Midbrain (tissue), 1 donor: Measurements from ENCODE around the gene RAB20.
"Not testable (repeated sequence)": the region's sequence is repeated elsewhere in the genome, so short reads cannot be mapped to it uniquely, and the experiment has no call there.

Experiments used
- DNase-seq: peaks from one replicate; lab custom pipeline; 2025; lab: John Stamatoyannopoulos, UW

The RAB20 gene, protein sequence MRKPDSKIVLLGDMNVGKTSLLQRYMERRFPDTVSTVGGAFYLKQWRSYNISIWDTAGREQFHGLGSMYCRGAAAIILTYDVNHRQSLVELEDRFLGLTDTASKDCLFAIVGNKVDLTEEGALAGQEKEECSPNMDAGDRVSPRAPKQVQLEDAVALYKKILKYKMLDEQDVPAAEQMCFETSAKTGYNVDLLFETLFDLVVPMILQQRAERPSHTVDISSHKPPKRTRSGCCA

DNA sequence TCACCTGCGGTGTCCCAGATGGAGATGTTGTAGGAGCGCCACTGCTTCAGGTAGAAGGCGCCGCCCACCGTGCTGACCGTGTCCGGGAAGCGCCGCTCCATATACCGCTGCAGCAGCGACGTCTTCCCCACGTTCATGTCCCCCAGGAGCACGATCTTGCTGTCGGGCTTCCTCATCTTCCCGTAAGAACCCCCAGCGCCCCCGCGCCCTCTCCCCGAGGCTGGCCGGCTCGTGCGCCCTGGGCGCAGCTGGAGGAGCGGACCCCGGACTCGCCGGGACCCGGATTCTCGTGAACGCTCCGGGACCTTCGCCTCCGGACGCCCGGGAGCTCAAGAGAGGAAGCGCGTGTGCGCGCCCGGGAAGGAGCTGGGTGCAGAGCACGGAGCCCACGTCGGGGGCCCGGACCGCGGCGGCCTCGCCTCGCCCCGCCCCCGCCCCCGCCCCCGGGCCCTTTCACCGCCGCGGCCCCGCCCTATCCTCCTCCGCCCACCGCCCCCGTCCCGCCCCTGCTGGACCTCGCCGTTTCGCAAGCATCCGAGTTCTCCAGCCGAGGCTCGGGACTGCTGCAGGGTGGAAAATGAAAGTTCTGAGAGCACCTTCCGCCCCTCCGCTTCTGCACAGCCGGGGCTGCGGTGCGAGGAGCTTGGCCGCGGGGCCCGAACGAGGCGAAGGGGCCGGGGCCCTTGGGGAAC is at the start of gene RAB20:
Gene RAB20, minus strand, starts transcription at position 379 of the 692 bp plus-strand sequence. Its CDS starts 203 bp downstream, at position 176.
- DNase-seq: peak; percentile 56

DNA sequence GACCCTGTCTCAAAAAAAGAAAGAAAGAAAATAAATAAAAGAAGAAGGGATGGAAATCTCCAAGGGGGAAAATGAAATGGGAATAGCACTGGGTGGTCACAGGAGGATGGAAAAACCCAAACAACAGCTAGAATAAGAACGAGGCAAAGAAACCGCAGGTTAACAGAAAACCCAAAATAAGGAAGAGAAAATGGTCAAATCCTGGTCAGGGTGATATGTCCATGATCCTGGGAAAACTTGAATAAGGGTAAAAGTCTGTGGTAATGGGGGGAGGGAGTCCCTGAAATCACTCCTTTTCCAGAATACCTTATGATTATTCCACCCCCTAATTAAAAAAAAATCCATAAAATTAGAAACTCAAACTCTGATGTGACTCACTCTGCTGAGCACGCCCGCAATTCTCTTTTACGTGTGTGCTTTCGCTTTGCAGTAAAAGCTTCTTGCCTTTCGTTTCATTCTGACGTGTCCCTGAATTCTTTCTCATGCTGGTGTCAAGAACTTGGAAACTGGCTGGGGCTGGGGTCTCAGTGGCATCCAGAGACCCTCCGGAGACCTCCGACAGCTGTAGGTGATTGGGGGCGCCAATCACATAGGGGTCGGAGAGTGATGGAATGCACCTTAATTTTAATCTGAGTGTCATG is 49.6 kb upstream of the RAB20 start:
- no peak for DNase-seq

DNA sequence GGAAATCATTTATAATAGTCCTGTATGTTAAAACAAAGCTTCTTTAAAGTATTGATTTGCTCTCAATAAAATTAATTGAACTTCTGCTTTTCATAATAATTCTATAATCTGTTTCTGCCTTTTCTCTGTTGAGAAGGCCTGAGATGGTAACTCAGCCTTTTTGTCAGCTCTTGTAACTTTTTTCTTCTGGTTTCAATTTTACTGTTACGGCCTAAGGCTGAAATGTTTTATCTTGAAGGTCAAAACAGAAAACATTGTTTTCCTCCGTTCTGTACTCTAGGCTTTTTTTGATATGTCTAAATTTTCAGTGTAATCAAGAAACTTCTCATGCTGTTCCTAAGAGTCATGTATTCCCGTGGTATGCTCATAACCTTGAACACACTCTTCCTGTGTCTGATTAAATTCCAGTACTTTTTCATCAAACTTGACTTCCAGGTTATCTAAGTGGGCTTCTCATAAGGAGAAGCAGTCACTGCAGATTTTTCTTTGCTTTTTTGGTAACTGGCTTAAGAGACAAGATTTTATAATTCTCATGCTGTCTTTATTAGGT is 46.2 kb upstream of the RAB20 start:
- no peak for DNase-seq

DNA sequence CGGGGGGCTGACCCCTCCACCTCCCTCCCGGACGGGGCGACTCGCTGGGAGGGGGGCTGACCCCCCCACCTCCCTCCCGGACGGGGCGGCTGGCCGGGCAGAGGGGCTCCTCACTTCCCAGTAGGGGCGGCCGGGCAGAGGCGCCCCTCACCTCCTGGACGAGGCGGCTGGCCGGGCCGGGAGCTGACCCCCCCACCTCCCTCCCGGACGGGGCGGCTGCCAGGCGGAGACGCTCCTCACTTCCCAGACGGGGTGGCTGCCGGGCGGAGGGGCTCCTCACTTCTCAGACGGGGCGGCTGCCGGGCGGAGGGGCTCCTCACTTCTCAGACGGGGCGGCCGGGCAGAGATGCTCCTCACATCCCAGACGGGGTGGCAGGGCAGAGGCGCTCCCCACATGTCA is 44.8 kb upstream of the RAB20 start:
- not testable (repeated sequence) for DNase-seq

DNA sequence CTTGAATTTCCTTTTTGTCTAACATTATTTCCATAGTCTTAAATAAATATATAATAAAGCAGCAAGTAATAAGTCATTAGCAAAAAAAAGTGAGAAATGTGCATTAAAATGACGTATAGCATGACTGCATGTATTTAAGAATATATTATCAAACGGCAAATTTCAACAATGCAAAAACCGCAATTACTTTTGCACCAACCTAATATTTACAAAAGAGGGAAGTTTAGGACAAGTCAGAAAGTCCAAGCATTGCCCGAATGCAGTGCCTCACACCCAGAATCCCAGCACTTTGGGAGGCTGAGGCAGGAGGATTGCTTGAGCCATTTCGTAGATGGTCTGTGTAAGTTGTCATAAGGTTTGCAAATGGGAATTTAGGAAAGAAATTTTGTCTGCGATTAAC is 43.6 kb upstream of the RAB20 start:
- no peak for DNase-seq

DNA sequence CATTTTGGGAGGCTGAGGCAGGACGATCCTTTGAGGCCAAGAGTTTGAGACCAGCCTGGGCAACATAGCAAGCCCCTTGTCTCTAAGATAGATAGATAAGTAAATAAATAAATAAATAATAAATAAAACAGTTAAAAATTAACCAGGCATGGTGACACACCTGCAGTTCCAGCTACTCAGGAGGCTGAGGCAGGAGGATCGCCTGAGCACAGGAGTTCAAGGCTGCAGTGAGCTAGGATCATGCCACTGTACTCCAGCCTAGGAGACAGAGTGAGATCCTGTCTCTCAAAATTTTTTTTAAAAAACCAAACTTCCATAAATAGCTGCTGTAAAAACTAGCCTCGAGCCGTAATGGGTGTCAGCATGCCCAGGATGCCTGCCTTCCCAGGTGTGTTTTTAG is 39.5 kb upstream of the RAB20 start:
- no peak for DNase-seq

DNA sequence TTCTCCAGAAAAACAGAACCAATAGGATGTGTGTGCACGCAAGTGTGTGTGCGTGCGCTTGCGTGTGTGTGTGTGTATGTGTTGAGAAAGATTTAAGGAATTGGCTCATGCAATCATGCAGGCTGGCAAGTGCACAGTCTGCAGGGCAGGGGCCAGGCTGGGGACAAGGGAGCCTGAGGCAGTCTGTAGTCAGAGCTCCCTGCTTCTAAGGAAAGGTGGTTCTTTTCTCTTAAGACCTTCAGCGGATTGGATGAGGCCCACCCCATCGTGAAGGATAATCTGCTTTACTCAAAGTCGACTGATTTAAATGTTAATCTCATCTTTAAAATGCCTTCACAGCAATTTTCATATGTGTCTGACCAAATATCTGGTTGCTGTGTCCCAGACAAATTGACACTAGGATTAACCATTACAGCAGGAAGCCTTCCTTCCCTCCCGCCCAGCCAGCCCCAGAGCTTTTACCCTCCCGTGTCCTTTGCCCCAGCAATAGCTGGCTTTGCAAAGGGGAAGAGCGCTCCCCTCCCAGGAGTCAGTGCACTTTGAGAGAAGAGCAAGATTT is 38.8 kb upstream of the RAB20 start:
- no peak for DNase-seq

DNA sequence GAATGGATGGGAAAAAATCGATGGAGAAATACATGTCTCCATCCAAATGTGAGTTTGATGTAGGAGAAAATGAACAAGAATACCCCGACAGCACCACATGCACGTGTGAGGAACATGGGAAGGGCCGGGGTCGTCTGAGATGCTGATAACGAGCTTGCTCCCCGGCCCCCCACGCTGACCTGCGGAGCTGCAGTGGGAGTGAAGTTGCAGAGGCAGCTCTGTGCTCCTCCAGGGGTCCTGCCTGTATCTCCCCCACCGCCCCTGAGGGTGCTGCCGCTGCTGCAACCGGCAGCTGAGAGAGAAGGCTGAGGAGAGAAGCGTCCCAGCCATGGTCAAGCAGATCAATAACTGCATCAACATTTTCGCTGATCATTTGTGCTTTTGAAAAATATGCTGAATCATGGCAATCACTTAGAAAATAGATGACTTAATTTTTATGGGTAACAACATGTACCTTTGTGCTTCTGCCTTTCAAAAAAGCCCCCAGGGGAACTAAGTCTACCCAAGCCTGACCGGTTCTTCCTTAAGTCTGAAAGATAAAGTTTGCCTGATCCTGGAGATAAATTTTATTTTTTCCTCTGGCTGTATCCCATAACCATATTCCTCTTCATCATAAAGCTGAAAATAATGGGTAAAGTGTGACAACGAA is 35.6 kb upstream of the RAB20 start:
- no peak for DNase-seq

DNA sequence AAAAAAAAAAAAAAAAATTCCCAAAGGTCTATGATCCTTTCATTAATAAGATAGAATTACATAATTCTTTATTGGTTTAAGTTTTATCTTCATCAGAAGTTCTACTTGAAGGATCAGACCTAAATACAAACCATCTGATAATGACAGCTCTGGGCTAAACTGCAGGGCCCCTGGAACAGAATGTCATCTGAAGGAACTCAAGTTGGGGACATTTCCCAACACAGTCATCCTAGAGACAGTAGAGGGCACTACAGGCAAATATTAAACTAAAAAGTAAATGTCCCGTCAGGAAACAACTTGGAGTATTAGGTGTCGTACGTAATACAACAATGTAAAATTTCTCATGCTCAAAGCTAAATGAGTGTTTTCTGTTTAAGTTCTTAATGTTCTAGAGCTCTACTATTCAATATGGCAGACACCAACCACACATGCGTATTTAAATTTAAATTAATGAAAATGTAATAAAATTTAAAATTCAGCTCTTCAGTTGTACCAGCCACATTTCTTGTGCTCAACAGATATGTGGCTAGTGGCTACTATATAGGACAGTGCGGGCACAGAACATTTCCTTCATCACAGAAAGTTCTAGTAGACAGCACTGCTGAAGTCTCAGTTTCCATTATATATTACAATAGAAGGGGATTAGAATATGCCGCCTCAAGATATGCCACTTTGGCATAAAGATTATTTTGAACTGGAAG is 32.1 kb upstream of the RAB20 start:
- peak; percentile 72 for DNase-seq

DNA sequence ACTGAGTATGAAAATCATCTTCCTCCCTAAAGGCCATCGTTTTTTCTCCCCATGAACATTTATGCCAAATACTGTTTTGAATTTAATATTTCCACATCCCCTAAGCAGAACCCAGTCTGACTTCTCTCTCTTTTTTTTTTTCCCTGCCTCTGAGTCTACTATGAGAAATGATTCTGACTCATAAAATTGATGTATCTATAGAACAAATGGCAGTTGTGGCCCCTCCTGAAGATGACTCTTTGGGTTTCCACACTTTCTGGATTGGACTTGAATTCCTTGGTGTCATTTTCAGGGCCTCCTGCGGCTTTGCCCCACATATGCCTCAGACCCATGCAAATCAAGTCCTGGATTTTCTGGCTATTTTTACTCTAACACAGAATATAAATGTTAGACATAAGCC is 31.1 kb upstream of the RAB20 start:
- DNase-seq: no peak

DNA sequence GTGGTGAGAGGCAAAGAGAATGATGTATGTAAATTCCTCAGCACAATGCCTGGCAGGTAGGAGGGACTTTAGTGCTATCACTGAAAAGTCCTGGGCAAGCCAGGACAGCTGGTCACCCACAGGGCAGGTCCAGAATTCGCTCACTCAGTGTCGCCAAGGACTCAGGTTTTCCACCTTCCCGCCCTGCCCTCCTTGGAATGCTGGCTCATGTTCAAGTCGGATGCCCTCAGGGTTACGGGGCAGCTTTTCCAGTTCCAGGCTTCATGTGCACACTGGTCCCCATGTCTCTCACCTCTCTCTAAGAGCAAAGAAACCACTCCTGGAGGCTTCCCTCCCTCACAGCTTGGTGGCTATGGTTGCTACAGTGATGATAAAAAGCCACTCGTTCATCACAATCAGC is 29.1 kb upstream of the RAB20 start:
- DNase-seq: no peak

DNA sequence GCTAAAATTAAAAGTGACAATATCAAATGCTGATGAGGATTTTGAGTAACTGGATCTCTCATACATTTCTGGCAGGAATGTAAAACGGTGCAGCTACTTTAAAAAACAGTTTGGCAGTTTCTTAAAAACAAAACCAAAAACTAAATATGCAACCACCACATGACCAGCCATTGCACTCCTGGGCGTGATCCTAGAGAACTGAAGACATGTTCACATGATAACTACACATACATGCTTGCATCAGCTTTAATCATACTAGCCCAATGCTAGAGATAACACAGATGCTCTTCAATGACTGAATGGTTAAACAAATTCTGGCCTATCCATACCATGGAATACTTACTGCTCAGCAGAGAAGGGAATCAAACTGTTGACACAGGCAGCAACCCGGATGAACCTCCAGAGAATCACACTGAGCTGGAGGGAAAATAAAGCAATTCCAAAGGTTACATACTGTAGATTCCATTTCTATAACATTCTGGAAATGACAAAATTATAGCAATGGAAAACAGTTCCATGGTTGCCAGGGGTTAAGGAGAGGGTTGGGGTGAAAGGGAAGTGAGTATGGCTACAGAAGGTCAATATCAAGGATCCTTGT is 28.4 kb upstream of the RAB20 start:
- DNase-seq: no peak

DNA sequence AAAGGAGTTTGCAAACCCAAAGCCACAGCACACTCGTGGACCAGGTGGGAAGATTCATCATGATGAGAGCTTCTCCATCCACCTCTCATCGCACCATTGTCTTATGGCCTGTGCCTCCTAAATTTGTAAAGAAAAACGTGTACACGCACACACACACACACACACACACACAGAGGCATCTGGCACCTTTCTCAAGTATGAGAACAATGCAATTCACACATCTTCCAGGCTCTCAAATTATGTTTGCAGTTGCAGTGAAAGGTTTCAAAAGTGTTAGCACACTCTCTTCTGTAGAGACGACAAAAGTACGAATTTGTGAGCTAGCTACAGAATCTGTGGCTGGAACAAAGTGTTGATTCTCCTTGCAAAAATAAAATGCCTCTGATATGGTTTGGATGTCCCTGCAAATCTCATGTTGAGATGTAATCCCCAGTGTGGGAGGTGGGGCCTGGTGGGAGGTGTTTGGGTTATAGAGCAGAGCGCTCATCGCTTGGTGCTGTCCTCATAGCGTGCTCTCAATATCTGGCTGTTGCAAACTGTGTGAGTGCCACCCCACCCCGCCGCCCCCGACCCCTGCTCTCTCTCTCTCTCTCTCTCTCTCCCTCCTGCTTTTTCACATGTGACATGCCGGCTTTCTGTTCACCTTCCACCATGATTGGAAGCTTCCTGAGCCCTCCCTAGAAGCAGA is 21.8 kb upstream of the RAB20 start:
- DNase-seq: no peak

DNA sequence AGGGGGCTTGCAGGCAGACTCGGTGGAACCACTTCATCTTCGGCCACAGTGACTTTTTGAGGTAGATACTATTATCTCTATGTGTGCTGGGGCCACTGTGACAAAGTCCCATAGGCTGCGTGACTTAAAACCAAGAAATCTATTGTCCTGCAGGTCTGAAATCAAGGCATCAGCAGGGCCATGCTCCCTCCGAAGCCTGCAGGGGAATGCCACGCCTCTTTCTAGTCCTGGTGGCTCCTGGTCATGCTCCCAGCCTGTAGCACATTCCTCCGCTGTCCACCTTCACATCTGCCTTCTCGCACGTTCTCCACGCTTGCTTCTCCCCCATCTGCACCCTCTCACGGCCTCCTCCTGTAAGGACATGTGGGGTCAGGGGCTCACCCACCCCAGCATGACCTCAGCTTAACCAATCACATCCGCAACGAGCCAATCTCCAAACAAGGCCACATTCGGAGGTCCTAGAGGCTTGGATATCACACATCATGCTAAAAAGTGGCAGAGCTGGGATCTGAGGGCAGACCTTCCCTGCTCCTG is 21.0 kb upstream of the RAB20 start:
- DNase-seq: no peak

DNA sequence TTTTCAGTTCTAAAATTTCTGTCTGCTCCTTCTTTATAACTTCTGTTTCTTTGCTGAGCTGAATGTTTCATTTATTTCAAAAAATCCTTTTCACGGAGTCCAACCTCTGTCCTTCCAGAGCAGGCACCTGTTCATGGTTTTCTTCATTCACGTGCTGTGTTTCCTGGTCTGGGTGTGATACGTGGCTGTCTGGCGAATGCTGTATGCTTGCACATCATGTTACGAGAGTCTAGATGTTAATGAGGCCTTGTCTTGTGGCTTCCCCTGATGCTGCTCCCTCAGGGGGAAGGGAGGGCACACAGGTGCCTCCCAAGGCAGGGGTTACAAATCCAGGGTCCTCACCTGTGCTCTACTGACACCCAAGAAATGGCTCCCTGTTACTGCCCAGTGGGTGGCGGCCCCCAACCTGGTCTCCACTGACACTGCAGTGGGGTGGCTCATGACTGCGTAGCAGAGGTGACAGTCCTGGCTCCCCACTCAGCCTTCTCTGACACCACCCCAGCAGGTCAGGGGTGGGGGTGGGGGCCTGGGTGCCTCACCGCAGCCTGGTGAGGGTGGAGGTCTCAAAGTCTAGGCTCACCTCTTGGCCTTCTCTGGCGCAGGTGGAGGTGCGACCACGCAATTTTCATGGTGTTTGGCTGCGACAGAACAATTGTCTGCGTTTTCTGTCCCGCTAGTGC is 20.1 kb upstream of the RAB20 start:
- DNase-seq: no peak

DNA sequence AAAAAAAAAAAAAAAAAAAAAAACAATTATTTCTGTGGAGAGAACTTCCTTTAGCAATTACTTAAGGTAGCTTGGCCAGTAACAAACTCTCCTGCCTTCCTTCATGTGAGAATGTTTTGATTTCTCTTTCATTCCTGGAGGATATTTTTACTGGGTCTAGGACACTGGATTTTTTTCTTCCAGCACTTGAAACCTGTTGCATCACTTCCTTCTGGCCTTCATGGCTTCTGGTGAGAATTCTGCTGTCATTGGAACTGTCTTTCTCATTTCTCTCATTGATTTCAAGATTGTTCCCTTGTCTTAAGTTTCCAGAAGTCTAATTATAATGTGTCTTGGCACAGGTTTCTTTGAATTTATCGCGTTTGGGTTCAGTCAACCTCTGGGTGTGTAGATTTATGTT is 19.3 kb upstream of the RAB20 start:
- DNase-seq: no peak

DNA sequence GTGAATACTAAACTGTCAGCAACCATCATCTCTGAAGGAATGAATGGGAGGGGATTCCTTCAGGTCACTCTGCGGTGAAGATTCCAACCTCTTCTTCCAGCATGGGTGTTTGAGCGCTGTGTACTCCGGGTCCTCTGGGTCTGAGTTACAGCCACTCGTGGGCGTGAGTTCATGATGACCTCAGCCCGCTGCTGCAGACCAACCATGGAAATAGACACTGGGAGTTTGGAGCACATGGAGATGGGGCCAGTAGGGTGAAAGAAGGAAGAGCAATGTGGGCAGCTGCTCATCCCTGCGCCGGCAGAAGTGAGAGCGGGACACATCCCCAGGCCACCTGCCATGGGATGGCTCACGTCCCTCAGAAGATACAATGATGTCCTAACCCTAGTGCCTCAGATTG is 16.8 kb upstream of the RAB20 start:
- DNase-seq: no peak

DNA sequence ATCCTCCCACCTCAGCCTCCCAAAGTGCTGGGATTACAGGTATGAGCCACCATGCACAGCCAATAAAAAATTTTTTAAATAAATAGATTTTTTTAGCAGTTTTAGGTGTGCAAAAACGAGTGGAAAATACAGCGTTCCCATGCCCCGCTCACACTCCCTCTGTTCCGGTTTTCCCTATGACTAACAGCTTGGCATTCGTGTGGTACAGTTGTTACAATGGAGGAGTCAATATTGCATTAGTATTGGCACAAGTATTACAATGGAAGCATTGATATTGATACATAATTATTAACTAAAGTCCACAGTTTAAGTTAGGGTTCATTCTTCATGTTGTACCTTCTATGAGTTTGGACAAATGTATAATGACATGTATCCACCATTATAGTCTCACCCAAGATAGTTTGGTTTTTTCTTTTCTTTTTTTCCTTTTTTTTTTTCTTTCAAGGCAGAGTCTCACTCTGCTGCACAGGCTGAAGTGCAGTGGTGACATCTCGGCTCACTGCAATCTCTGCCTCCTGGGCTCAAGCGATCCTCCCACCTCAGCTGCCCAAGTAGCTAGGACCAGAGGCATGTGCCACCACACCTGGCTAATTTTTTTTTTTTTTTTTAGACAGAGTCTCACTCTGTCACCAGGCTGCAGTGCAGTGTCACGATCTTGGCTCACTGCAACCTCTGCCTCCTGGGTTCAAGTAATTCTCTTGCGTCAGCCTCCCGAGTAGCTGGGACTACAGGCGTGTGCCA is 15.4 kb upstream of the RAB20 start:
- no peak for DNase-seq

DNA sequence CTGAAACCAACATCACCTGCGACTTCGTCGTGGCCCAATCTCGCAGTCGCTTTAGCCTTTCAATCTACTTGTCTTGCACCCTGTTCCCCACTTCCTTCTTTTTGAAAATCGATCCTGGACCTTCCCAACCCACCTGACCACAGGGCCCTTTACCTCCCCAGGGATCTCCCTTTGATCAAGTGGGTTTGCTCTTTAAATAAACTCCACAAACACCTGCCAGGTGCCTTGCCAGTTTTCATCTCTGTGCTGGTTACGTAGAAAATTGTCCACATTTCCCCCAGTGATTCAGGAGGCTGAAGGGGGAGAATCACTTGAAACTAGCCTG is 14.5 kb upstream of the RAB20 start:
- DNase-seq: no peak
